Activated CD4-positive, alpha-beta T cell treated with anti-CD3 and anti-CD28 coated beads, Interleukin-2, amount 10 ng/mL, durations not matched to agents 24 days and 14 days (primary cell): ENCODE results near the gene MRPL12. TPM values are rescaled to one million over a fixed set of nuclear protein-coding genes. Genes with fewer than 3 reads are reported as not detected.
"Not testable (repeated sequence)": the region's sequence is repeated elsewhere in the genome, so short reads cannot be mapped to it uniquely, and the experiment has no call there.

ENCODE experiments used
- DNase-seq: peaks from one replicate; pipeline ENCODE4 v3.0.0; 2022
- H3K27ac Mint-ChIP-seq: one replicate; pipeline ENCODE4 v1.8.0; 2022; ENCODE audit warnings: mild to moderate bottlenecking, mixed read lengths
- H3K27me3 Mint-ChIP-seq: one replicate; pipeline ENCODE4 v1.8.0; 2022; ENCODE audit warnings: mixed read lengths
- H3K36me3 Mint-ChIP-seq: one replicate; pipeline ENCODE4 v1.8.0; 2022; ENCODE audit warnings: low read depth, mild to moderate bottlenecking, mixed read lengths
- H3K4me1 Mint-ChIP-seq: one replicate; pipeline ENCODE4 v1.8.0; 2021; ENCODE audit warnings: mixed read lengths
- H3K4me3 Mint-ChIP-seq: one replicate; pipeline ENCODE4 v1.8.0; 2022; ENCODE audit warnings: mild to moderate bottlenecking, moderate library complexity, mixed read lengths
- H3K9me3 Mint-ChIP-seq: one replicate; pipeline ENCODE4 v1.8.0; 2021; ENCODE audit warnings: mixed read lengths
- intact Hi-C: fragments of 100-400 bp; cut with micrococcal nuclease; formaldehyde crosslinking; loops from one replicate; pipeline ENCODE4 v1.15.1; 2023
- total RNA-seq: library from RNA; stranded (reverse); gene quantifications from 2 replicates; pipeline ENCODE4 v1.2.3, GENCODE V29; 2022

Gene MRPL12
- total RNA-seq, 1 donor from 2014 or later = 233 TPM

GRCh38 chr17:81672504-81672903 is 30.7 kb upstream of the MRPL12 start:
- peaks cover 40% of the 10 kb centered on the region for H3K36me3 Mint-ChIP-seq
- H3K27me3 Mint-ChIP-seq = no peaks in the 10 kb centered on the region
- no peak overlapping the region for H3K4me3 Mint-ChIP-seq
- peak overlapping the region; percentile 58 for H3K27ac Mint-ChIP-seq
- H3K4me1 Mint-ChIP-seq = peaks cover 13% of the 10 kb centered on the region
- no peaks in the 10 kb centered on the region for H3K9me3 Mint-ChIP-seq
- no peak for DNase-seq
- intact Hi-C loops = no loop called here

DNA sequence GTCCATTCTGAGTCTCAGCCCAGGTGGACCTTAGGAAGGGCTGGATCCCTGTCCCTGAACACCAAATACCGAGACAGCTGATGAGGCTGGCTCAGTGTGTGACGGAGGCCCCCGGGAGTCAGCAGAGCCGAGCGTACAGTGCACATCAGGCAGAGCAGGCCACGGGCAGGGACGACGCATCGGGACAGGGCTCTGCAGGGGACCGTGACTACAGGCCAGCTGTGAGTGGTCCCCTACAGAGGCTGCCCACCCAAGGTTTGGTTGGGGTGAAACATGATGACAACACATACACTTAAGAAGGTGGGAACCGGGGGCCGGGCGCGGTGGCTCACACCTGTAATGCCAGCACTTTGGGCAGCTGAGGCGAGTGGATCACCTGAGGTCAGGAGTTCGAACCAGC is 30.2 kb upstream of the MRPL12 start:
- DNase-seq = no peak
- intact Hi-C loops = no loop called here
- no peaks in the 10 kb centered on the region for H3K9me3 Mint-ChIP-seq
- H3K27ac Mint-ChIP-seq = no peak overlapping the region
- peaks cover 8% of the 10 kb centered on the region for H3K4me1 Mint-ChIP-seq
- H3K36me3 Mint-ChIP-seq = peaks cover 35% of the 10 kb centered on the region
- H3K4me3 Mint-ChIP-seq = no peak overlapping the region
- no peaks in the 10 kb centered on the region for H3K27me3 Mint-ChIP-seq

DNA sequence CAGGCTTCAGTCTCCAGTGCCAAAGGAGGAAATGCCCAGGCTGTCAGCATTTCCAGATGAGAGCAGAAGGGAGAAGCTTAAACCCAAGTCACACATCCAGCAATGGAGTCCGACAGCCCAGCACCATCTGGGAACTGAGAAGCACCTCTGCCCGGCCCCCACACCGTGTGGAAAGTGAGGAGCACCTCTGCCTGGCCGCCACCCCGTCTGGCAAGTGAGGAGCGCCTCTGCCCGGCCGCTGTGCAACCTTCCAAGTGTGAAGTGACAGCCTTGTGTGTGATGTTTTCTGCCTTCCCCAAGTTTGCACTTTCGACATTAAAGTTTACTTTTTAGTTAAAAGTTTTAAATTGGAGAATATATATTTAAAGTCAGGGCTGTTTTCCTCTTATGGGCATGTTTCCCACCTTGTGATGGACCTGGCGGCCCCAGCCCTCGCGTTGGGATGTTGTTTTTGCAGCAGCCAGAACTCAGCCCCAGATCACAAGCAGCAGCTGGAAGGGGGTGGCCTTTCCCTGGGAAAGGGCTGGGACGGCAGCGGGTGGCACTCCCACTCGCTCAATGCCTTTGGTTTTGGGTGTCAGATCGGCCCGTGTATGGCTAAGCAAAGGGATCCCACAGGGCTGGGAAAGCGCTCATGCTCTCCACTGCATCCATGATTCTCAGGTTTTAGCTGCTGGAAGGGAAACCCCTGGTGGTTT is 29.5 kb upstream of the MRPL12 start:
- no peak for DNase-seq
- H3K27me3 Mint-ChIP-seq = no peaks in the 10 kb centered on the region
- no peak overlapping the region for H3K27ac Mint-ChIP-seq
- H3K4me3 Mint-ChIP-seq = no peak overlapping the region
- no peaks in the 10 kb centered on the region for H3K9me3 Mint-ChIP-seq
- intact Hi-C loops = no loop called here
- H3K4me1 Mint-ChIP-seq = peaks cover 3% of the 10 kb centered on the region
- H3K36me3 Mint-ChIP-seq = peaks cover 29% of the 10 kb centered on the region

DNA sequence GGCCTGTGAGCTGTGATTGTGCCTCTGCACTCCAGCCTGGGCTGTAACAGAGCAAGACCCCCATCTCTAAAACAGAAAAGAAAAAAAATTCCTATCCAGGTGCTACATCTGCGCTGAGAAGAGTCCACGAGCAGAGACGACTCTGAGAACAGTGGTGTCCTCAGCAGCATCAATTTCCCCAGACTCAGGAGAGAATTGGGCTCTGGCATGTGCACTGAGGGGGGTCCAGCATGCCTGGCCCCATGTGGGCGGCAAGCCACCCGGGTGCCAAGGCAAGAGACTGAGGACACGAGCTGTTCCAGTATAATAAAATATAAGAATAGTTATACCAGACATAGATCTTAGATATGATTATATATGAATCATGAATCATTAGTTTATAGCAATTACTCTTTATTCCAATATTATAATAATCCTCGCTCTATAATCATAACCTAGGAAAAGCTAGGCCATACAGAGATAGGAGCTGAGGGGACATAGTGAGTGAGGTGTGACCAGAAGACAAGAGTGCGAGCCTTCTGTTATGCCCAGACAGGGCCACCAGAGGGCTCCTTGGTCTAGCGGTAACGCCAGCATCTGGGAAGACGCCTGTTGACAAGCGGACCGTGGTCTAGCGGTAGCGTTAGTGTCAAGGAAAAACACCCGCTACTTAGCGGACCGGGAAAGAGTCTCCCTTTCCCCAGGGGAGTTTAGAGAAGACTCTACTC is 27.5 kb upstream of the MRPL12 start:
- H3K27me3 Mint-ChIP-seq, intact Hi-C loops: not testable (repeated sequence)

GRCh38 chr17:81676906-81677305 is 26.3 kb upstream of the MRPL12 start:
- no peak for DNase-seq
- Mint-ChIP-seq H3K27me3 (no peaks in the 10 kb centered on the region), H3K36me3 (peaks cover 22% of the 10 kb centered on the region), H3K9me3 (no peaks in the 10 kb centered on the region), H3K27ac (no peak overlapping the region), H3K4me1 (no peaks in the 10 kb centered on the region), H3K4me3 (no peak overlapping the region)
- intact Hi-C loops = no loop called here

More for the DNA sequence above, 27.5 kb upstream of the MRPL12 start:
- peak; percentile 78 for DNase-seq
- not testable (repeated sequence) for H3K4me3 Mint-ChIP-seq, H3K9me3 Mint-ChIP-seq, H3K4me1 Mint-ChIP-seq, H3K27ac Mint-ChIP-seq
- H3K36me3 Mint-ChIP-seq = peaks cover 20% of the 10 kb centered on the region

DNA sequence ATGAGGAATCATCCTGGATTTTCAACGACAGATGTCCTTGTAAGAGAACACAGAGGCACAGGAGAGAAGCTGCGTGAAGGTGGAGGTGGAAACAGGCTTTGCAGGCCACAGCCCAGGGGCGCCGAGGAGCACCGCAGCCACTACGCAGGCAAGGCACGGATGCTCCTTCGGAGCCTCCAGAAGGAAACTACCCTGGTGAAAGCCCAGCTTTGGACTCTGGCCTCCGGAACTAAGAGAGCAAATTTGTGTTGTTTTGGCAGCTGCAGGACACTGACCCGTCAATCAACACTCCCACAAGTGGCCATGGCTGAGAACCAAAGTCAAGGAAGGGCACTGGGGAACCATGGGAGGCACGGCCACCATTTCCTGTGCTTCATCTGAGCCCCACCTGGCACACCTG is 23.0 kb upstream of the MRPL12 start:
- H3K9me3 Mint-ChIP-seq = no peaks in the 10 kb centered on the region
- no peak overlapping the region for H3K27ac Mint-ChIP-seq
- H3K27me3 Mint-ChIP-seq = peaks cover 2% of the 10 kb centered on the region
- intact Hi-C loops = no loop called here
- no peak for DNase-seq
- H3K4me3 Mint-ChIP-seq = no peak overlapping the region
- H3K36me3 Mint-ChIP-seq = peaks cover 20% of the 10 kb centered on the region
- peaks cover 14% of the 10 kb centered on the region for H3K4me1 Mint-ChIP-seq

DNA sequence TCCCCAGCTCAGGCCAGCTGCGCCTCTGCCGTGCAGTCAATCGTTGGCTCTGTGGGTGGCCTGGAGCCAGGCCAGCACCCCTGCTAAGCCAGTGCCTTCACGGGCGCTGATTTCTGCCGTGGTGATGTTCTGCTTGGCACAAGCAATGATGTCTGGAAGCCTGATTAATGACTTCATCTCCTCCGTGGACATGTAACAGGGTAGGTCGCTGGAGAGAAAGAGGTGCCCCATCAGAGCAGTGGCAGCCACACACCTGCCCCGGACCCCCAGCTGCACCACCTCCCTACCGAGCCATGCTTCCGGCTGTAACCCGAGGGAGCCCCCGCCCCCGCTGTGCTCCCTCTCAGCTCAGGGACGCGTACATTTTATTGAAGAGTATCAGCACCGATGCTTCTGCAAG is 21.5 kb upstream of the MRPL12 start:
- peaks cover 31% of the 10 kb centered on the region for H3K36me3 Mint-ChIP-seq
- intact Hi-C loops = loop anchor here (2.0 kb wide), 1 partner anchor 29 kb away; no protein-coding TSS in a partner anchor
- no peak overlapping the region for H3K27ac Mint-ChIP-seq
- peaks cover 2% of the 10 kb centered on the region for H3K27me3 Mint-ChIP-seq
- no peak overlapping the region for H3K4me3 Mint-ChIP-seq
- DNase-seq = no peak
- no peaks in the 10 kb centered on the region for H3K9me3 Mint-ChIP-seq
- peaks cover 22% of the 10 kb centered on the region for H3K4me1 Mint-ChIP-seq

DNA sequence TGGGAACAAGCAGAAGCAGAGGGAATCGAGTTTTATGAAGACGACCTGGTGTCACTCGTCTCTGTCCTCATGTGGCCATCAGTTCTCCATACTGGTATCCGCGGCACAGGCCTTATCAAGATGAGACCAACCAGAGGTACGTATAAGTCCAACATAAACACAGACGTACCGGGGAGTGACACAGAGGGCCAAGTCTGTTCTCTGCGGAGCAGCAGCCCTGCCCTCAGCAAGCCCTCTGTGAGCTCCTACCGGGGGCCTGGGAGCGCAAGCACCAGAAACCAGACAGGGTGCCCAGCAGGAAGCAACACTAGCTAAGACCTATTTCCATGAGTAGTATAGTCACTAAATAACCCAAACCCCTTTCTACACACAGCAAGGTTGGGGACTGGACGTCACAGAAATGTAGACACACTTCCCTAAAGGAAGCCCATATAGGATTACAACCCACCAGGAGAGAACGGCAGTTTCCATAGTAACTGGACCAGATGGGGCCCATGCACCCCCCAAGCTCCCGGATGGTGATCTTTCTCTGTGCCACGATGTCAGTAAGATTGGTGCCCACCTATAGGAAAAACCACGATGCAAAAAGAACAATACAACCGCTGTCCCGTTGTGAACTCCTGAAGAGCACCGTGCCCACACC is 20.5 kb upstream of the MRPL12 start:
- Mint-ChIP-seq H3K27ac (peak overlapping the region; percentile 73), H3K36me3 (peaks cover 40% of the 10 kb centered on the region), H3K4me3 (peak overlapping the region; percentile 97), H3K9me3 (no peaks in the 10 kb centered on the region), H3K4me1 (peaks cover 22% of the 10 kb centered on the region), H3K27me3 (peaks cover 2% of the 10 kb centered on the region)
- intact Hi-C loops = loop anchor here (1.0 to 2.0 kb wide), 2 partner anchors 16 to 28 kb away; partner anchors contain the start of genes CCDC137 and OXLD1
- DNase-seq = no peak

DNA sequence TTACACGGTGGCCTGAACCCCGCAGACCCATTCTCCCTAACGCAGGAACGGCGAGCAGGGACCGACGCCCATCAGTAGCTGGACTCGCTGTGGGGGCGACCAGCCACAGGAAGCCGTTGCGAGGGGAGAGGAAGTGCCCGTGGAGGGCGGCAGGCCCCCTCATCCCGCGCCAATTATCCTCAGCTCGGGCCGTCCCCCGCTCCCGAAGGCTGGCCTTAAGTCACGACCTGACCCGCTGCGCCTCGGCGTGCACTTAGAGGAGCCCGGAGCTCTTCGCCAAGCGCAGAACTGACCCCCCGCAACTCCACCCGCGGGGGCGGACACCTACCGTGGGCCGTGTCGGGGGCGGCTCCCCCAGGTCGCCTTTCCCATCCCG is 20.0 kb upstream of the MRPL12 start:
- Mint-ChIP-seq H3K27ac (peak overlapping the region; percentile 73), H3K9me3 (no peaks in the 10 kb centered on the region), H3K4me1 (peaks cover 22% of the 10 kb centered on the region), H3K36me3 (peaks cover 41% of the 10 kb centered on the region), H3K4me3 (peak overlapping the region; percentile 97), H3K27me3 (peaks cover 2% of the 10 kb centered on the region)
- intact Hi-C loops = loop anchor here (1.0 to 2.0 kb wide), 2 partner anchors 17 to 28 kb away; partner anchors contain the start of genes CCDC137 and OXLD1
- DNase-seq = no peak

DNA sequence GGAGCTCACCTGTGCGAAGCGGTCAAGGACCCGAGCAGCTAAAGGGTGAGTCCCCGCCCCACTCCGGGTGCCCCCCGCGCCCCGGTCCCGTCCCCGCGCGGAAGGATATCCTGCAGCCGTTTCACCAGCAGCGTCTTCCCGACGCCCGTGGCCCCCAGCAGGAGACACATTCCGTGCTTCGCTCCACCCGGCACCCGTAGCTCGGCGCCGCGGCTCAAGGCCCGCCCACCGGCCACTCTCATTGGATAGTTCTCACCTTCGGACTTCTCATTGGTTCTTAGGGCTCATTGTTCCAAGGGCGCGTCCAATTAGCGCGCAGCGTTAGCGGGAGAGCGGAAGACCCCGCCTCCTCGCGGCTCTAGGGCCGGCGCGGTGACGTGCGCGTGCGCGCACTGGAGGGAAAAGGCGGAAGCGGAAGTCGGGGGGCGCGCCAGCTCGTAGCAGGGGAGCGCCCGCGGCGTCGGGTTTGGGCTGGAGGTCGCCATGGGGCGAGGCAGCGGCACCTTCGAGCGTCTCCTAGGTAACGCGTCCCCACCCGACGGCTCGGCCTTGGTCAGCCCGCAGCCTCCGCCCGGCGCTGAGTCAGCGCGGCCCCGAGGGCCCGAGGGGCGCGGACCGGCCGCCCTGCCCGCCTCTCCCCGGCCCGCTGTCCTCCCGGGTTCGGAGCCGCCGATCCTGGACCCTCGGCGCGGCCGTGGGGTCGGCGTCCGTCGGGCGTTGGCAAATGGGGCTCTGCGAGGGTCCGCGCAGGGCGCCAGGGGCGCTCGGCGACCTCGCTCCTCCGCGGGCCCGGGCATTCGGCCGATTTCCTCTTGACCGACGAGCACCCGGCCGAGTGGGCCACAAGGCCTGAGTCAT is 19.4 kb upstream of the MRPL12 start, which contains the start of the genes ARL16 and HGS:
Gene ARL16, minus strand, starts transcription at position 214 of the 858 bp plus-strand sequence. Its CDS starts 44 bp downstream, at position 170.
Gene HGS, plus strand, starts transcription at position 428 of the 858 bp plus-strand sequence. Its CDS starts 56 bp downstream, at position 484.
- peaks cover 44% of the 10 kb centered on the region for H3K36me3 Mint-ChIP-seq
- peaks cover 22% of the 10 kb centered on the region for H3K4me1 Mint-ChIP-seq
- intact Hi-C loops = loop anchor here (1.0 to 2.0 kb wide), 3 partner anchors 18 to 27 kb away; partner anchors contain the start of genes CCDC137, MRPL12 and OXLD1
- peak within 1 kb of the TSS; percentile 97 for H3K4me3 Mint-ChIP-seq
- H3K27ac Mint-ChIP-seq = peak within 1 kb of the TSS; percentile 96
- no peaks in the 10 kb centered on the region for H3K9me3 Mint-ChIP-seq
- H3K27me3 Mint-ChIP-seq = peaks cover 2% of the 10 kb centered on the region
- DNase-seq = peak; percentile 99

- H3K27me3 Mint-ChIP-seq = peaks cover 2% of the 10 kb centered on the region
- H3K9me3 Mint-ChIP-seq = no peaks in the 10 kb centered on the region
- intact Hi-C loops = loop anchor here (1.0 kb wide), 1 partner anchor 19 kb away; the partner anchor contains the start of gene MRPL12
- H3K27ac Mint-ChIP-seq = peak overlapping the region; percentile 79
- H3K4me3 Mint-ChIP-seq = peak overlapping the region; percentile 97
- H3K36me3 Mint-ChIP-seq = peaks cover 49% of the 10 kb centered on the region
- peak; percentile 70 for DNase-seq
- peaks cover 22% of the 10 kb centered on the region for H3K4me1 Mint-ChIP-seq
Observed at GRCh38 chr17:81684442-81684911, 18.7 kb upstream of the MRPL12 start.

- H3K27me3 Mint-ChIP-seq = peaks cover 2% of the 10 kb centered on the region
- H3K36me3 Mint-ChIP-seq = peaks cover 55% of the 10 kb centered on the region
- H3K4me1 Mint-ChIP-seq = peaks cover 22% of the 10 kb centered on the region
- no peak for DNase-seq
- no peaks in the 10 kb centered on the region for H3K9me3 Mint-ChIP-seq
- H3K27ac Mint-ChIP-seq = peak overlapping the region; percentile 79
- H3K4me3 Mint-ChIP-seq = peak overlapping the region; percentile 97
- intact Hi-C loops = no loop called here
Observed at GRCh38 chr17:81685108-81685507, 18.1 kb upstream of the MRPL12 start.

- Mint-ChIP-seq H3K4me3 (no peak overlapping the region), H3K27ac (no peak overlapping the region), H3K4me1 (peaks cover 22% of the 10 kb centered on the region), H3K27me3 (peaks cover 2% of the 10 kb centered on the region), H3K9me3 (no peaks in the 10 kb centered on the region), H3K36me3 (peaks cover 55% of the 10 kb centered on the region)
- no peak for DNase-seq
- intact Hi-C loops = no loop called here
Observed at GRCh38 chr17:81686614-81687013, 16.6 kb upstream of the MRPL12 start.
